A549 (cell line): ENCODE results near the gene RECK. TPM values are rescaled to one million over a fixed set of nuclear protein-coding genes. Genes with fewer than 3 reads are reported as not detected.

Experiments
- ATAC-seq, 2 experiments: fragments of 200-7000 bp in 1 of 2; fragments of >200 bp in 1 of 2; cut with Nextera tagmentation in 1 of 2; cut with Tn5 transposase in 1 of 2; 3 replicates each; pipeline versions ENCODE4 v1.8.0 to v1.9.1; 2018 to 2020; ENCODE audit warnings: mild to moderate bottlenecking in 1 of 2, moderate library complexity in 1 of 2
- CTCF ChIA-PET: fragments of 300-600 bp; sonication (Branson Sonifier 250); formaldehyde crosslinking; extraction: SDS; loops from one replicate; lab custom pipeline; 2021; ENCODE audit warnings: antibody characterized with exemption, inconsistent platforms; lab: Yijun Ruan, JAX
- POLR2A ChIA-PET: fragments of 350-600 bp; formaldehyde crosslinking; extraction: SDS; loops from one replicate; lab custom pipeline; 2021; ENCODE audit warnings: antibody characterized with exemption, inconsistent platforms; lab: Yijun Ruan, JAX
- DNase-seq, 2 experiments: peaks; one replicate each; pipeline versions ENCODE4 v3.0.0 to v3.0.0-alpha.2; 2011 to 2016; ENCODE audit warnings: low read depth in 1 of 2, low spot score in 1 of 2
- FAIRE-seq: peaks from 2 replicates; lab custom pipeline; 2011; peaks lifted over from hg19 to GRCh38; lab: Jason Lieb, UNC
- H3K27ac ChIP-seq, 2 experiments: fragments of >200 bp; sonication (Bioruptor Twin); formaldehyde crosslinking; 3 replicates each; pipeline ENCODE4 v1.5.1; 2016 to 2017
- H3K4me1 ChIP-seq: fragments of >200 bp; sonication (Bioruptor Twin); formaldehyde crosslinking; 3 replicates; pipeline ENCODE4 v1.6.1; 2016
- H3K4me2 ChIP-seq: fragments of >200 bp; sonication (Bioruptor Twin); formaldehyde crosslinking; 3 replicates; pipeline ENCODE4 v1.6.1; 2016
- H3K4me3 ChIP-seq: fragments of >200 bp; sonication (Bioruptor Twin); formaldehyde crosslinking; 3 replicates; pipeline ENCODE4 v1.5.1; 2016
- H3K9me3 ChIP-seq: fragments of >200 bp; sonication (Bioruptor Twin); formaldehyde crosslinking; 3 replicates; pipeline ENCODE4 v1.6.1; 2016
- CBX2 ChIP-seq: fragments of 200-600 bp; sonication (generic); IDR thresholded peaks from 2 replicates; pipeline ENCODE4 v1.6.1; 2016; ENCODE audit warnings: low read depth, mild to moderate bottlenecking, borderline replicate concordance
- EHMT2 ChIP-seq: fragments of 200-600 bp; sonication (generic); IDR thresholded peaks from 2 replicates; pipeline ENCODE4 v1.6.1; 2016; ENCODE audit warnings: antibody characterized with exemption, low read depth, mild to moderate bottlenecking, moderate library complexity
- HOXB13 ChIP-seq: fragments of 250-450 bp; sonication (Bioruptor Pico); IDR thresholded peaks from 2 replicates; pipeline ENCODE4 v1.5.0; 2020; ENCODE audit warnings: low read depth, mild to moderate bottlenecking, moderate library complexity
- RAD21 ChIP-seq, 2 experiments: fragments of >200 bp in 1 of 2; sonication (Bioruptor Twin) in 1 of 2; formaldehyde crosslinking in 1 of 2; IDR thresholded peaks in 1 of 2; conservative IDR thresholded peaks in 1 of 2; 2 replicates in 1 of 2; 3 replicates in 1 of 2; pipeline ENCODE4 v1.6.1; 2012 to 2018; ENCODE audit warnings: inconsistent platforms in 1 of 2
- RFX5 ChIP-seq: fragments of 450-650 bp; IDR thresholded peaks from 2 replicates; pipeline ENCODE4 v1.7.1; 2014; ENCODE audit warnings: antibody characterized with exemption, mild to moderate bottlenecking, moderate library complexity
- TFCP2L1 ChIP-seq: fragments of 250-450 bp; sonication (Bioruptor Pico); IDR thresholded peaks from 2 replicates; pipeline ENCODE4 v1.5.0; 2021; ENCODE audit warnings: mild to moderate bottlenecking
- TP53 ChIP-seq: fragments of 250-450 bp; sonication (Bioruptor Pico); IDR thresholded peaks from 2 replicates; pipeline ENCODE4 v1.5.0; 2021; ENCODE audit warnings: mild to moderate bottlenecking, moderate library complexity
- ZC3H11A ChIP-seq: fragments of 450-650 bp; IDR thresholded peaks from 2 replicates; pipeline ENCODE4 v1.6.1; 2014; ENCODE audit warnings: antibody characterized with exemption, mild to moderate bottlenecking
- WGBS: methylation state at CpG from one replicate; pipeline ENCODE4 v1.1.6; 2017; ENCODE audit errors: missing lambda C conversion rate; 5-methylcytosine and 5-hydroxymethylcytosine counted together
- polyA plus RNA-seq, 4 experiments: library from polyadenylated mRNA; depleted of rRNA in 3 of 4; stranded (reverse); fragments of >200 nt; fragmentation: RNase III in 1 of 4; extraction: RNeasy Plus Mini Kit Qiagen cat#74134 plus additional on column Dnase treatment in 1 of 4; gene quantifications; 2 replicates in 3 of 4; 3 replicates in 1 of 4; pipeline ENCODE4 v1.2.3, GENCODE V29; 2011 to 2017
- TF ChIP-seq, protein P1 (sequence below): fragments of >200 bp; sonication (Bioruptor Twin); formaldehyde crosslinking; IDR thresholded peaks from 3 replicates; pipeline ENCODE4 v1.6.1; 2016
- TF ChIP-seq, protein P2 (sequence below): fragments of 250-450 bp; sonication (Bioruptor Pico); IDR thresholded peaks from 2 replicates; pipeline ENCODE4 v1.5.0; 2020; ENCODE audit warnings: low read depth, mild to moderate bottlenecking, moderate library complexity
- TF ChIP-seq, protein P3 (sequence below): fragments of >200 bp; sonication (Bioruptor Twin); formaldehyde crosslinking; IDR thresholded peaks from 2 replicates; pipeline ENCODE4 v1.6.1; 2016
- TF ChIP-seq, protein P4 (sequence below): IDR thresholded peaks from 2 replicates; pipeline ENCODE4 v1.6.1; 2012; ENCODE audit warnings: low read depth, borderline replicate concordance
- TF ChIP-seq, protein P5 (sequence below): fragments of 450-650 bp; IDR thresholded peaks from 2 replicates; pipeline ENCODE4 v1.6.1; 2014; ENCODE audit warnings: antibody characterized with exemption

Gene RECK
- polyA plus RNA-seq, 2 of the 4 experiments (the other 2 are of a cell fraction), result 5.0 to 8.7 TPM

DNA sequence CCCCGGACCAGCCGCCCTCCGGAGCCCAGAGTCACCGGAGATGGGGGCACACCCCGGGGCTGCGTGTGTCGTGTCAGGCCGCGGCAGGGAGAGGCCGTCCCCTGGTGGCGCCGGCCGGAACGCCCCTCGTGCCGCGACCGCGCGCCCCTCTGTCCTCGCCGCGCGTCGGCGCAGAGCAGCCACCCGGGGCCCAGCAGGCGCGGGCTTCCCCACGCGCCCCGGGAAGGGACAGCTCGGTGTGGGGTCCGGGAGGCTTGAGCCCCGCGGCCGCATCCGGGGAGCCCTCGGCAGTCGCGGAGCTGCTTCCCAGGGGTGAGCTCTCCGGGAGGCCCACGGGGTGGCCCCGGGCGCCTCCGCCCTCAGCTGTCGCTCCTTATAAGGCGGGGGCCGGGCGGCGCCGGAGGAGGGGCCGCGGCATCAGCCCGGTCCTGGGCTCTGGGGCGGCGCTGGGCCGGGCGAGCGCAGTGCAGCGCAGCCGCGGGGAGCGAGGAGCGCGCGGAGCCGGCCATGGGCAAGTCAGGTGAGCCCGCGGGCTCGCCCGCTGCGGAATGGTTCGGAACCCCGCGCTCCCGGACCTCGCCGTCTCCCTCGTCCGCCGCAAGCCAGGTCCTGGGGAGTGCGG, 99.7 kb downstream of the RECK start, which contains the start of gene GLIPR2 (continued):
- TF ChIP-seq, protein P1, sequence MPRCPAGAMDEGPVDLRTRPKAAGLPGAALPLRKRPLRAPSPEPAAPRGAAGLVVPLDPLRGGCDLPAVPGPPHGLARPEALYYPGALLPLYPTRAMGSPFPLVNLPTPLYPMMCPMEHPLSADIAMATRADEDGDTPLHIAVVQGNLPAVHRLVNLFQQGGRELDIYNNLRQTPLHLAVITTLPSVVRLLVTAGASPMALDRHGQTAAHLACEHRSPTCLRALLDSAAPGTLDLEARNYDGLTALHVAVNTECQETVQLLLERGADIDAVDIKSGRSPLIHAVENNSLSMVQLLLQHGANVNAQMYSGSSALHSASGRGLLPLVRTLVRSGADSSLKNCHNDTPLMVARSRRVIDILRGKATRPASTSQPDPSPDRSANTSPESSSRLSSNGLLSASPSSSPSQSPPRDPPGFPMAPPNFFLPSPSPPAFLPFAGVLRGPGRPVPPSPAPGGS, result 0 out of 3 replicates have a peak, but pooled peaks have one; percentile 52
- no peak for TF ChIP-seq RFX5
- TF ChIP-seq, protein P2, sequence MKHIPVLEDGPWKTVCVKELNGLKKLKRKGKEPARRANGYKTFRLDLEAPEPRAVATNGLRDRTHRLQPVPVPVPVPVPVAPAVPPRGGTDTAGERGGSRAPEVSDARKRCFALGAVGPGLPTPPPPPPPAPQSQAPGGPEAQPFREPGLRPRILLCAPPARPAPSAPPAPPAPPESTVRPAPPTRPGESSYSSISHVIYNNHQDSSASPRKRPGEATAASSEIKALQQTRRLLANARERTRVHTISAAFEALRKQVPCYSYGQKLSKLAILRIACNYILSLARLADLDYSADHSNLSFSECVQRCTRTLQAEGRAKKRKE (CRISPR knock-in tag), result no peak
- TF ChIP-seq HOXB13 (CRISPR knock-in tag), result no peak
- no peak for TF ChIP-seq TP53 (CRISPR knock-in tag)
- no peak for TF ChIP-seq TFCP2L1

DNA sequence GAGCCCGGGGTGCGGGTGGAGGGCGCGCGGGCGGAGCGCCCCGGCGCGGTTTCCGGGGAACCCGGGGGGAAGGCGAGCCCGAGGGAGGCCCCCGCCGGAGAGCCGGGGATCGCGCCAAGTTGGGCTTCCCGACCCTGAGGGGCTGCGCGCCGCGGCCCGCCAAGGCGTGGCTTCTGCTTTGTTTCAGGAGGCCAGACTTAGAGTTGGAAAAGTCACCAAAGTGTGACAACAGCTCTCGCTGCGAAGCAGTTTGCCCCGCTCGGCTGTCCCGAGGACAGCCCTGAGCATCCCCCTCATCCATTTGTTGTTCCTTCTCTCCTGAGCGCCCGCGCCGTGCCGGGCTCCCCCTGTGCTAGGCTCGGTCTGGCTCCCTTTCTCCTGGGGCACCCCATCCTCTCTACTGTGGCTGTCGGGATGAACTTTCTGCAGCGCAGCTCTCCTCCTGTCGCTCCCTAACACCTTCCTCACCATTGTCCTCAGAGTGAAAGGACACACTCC, 100.2 kb downstream of the RECK start:
- no peak for FAIRE-seq
- CTCF ChIA-PET, result interaction anchor here (0.6 to 9.9 kb wide), 10 partner anchors 10 to 482 kb away, joined by 3 to 176 read pairs (median 4); partner anchors contain the start of gene CCIN

DNA sequence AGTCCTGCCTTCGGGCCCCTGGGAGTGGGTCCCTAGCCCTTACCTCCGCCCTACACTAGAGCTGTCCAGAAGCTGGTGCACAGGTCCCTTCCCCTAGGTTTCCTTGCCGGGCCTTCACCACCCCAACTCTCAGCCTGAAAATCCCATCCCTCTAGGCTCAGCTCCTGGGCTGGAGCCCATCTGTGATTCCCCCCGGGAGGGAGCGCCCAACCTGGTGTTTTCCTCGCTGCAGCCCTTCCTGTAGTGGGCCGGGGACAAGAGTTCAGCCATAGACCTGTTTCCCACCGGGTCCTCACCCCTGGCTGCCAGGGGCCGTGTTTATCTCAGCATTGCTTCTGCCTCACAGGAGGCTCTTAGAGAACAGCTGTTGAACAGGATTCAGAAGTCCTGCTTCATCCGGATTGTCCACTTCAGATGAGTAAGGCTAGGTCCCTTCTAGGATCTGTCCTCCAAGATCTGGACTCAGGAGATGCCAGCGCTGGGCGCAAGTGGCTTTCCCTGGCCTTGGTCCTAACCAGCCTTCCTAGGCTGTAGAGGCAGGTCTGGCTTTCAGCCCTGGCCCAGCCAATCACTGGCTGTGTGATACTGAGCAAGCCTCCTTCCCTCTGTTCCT, 100.8 kb downstream of the RECK start:
- Histone ChIP-seq H3K27ac (peak overlapping the region; percentile 79 to 93), H3K4me2 (peak overlapping the region; percentile 87), H3K9me3 (no peaks in the 10 kb centered on the region), H3K4me1 (peaks cover 16% of the 10 kb centered on the region; the same call in 1 of the 3 replicates), H3K4me3 (peak overlapping the region; percentile 78)
- CTCF ChIA-PET, result interaction anchor here (0.6 to 9.9 kb wide), 8 partner anchors 11 to 482 kb away, joined by 3 to 176 read pairs (median 6); partner anchors contain the start of gene CCIN
- DNase-seq (no peak), ATAC-seq (no peak; a peak in 1 of 6 replicates), FAIRE-seq (no peak)
- TF ChIP-seq, protein P3, sequence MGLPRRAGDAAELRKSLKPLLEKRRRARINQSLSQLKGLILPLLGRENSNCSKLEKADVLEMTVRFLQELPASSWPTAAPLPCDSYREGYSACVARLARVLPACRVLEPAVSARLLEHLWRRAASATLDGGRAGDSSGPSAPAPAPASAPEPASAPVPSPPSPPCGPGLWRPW, result no peak
- TF ChIP-seq, protein P4, sequence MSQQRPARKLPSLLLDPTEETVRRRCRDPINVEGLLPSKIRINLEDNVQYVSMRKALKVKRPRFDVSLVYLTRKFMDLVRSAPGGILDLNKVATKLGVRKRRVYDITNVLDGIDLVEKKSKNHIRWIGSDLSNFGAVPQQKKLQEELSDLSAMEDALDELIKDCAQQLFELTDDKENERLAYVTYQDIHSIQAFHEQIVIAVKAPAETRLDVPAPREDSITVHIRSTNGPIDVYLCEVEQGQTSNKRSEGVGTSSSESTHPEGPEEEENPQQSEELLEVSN, result no peak
- TF ChIP-seq ZC3H11A, result no peak
- TF ChIP-seq, protein P5, sequence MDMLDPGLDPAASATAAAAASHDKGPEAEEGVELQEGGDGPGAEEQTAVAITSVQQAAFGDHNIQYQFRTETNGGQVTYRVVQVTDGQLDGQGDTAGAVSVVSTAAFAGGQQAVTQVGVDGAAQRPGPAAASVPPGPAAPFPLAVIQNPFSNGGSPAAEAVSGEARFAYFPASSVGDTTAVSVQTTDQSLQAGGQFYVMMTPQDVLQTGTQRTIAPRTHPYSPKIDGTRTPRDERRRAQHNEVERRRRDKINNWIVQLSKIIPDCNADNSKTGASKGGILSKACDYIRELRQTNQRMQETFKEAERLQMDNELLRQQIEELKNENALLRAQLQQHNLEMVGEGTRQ, result no peak
- 83% methylated on average over 12 of the region's 12 CpGs for WGBS
- POLR2A ChIA-PET, result interaction anchor here (1.5 to 2.1 kb wide), 3 partner anchors 11 to 35 kb away, joined by 4 to 10 read pairs (median 5); no protein-coding TSS in a partner anchor

More for the DNA sequence above, 100.2 kb downstream of the RECK start:
- peak overlapping the region; percentile 78 for H3K4me3 ChIP-seq
- peak overlapping the region; percentile 79 to 93 for H3K27ac ChIP-seq
- 14% methylated on average over 14 of the region's 40 CpGs for WGBS
- DNase-seq, result no peak
- no peaks in the 10 kb centered on the region for H3K9me3 ChIP-seq
- ATAC-seq, result peak; percentile 17 to 19; a peak in 5 of 6 replicates
- peaks cover 16% of the 10 kb centered on the region; the same call in 1 of the 3 replicates for H3K4me1 ChIP-seq
- no peak for TF ChIP-seq EHMT2
- no peak for TF ChIP-seq CBX2
- 0 out of 5 replicates have a peak, but pooled peaks of 1 of the 2 experiments have one; percentile 5 for TF ChIP-seq RAD21 (conservative IDR thresholded peaks at IDR 0.05 in 1 of 2, IDR thresholded peaks at IDR 0.05 in 1 of 2)
- H3K4me2 ChIP-seq, result peak overlapping the region; percentile 87
- POLR2A ChIA-PET, result interaction anchor here (0.9 to 2.1 kb wide), 5 partner anchors 11 to 52 kb away, joined by 3 to 10 read pairs (median 5); no protein-coding TSS in a partner anchor
